Activated CD4-positive, CD25-positive, alpha-beta regulatory T cell treated with anti-CD3 and anti-CD28 coated beads, Interleukin-2, amount 50 U/mL, for 72 hours (primary cell): ENCODE results near the gene VPS35.

ENCODE experiments used
- DNase-seq: peaks from one replicate; pipeline ENCODE4 v3.0.0; 2021

The VPS35 gene

GRCh38 chr16:46688654-46689364 lies at the start of gene VPS35:
TSS of gene VPS35 (minus strand) at chr16:46689178. CDS start at chr16:46689133, 45 bp downstream.
- DNase-seq = peak; percentile 100

GRCh38 chr16:46737621-46738214 lies 48.7 kb upstream of the VPS35 start:
- no peak for DNase-seq

- no peak for DNase-seq
Observed at GRCh38 chr16:46736695-46737094, 47.7 kb upstream of the VPS35 start.

GRCh38 chr16:46733319-46733830 lies 44.4 kb upstream of the VPS35 start:
- no peak for DNase-seq

GRCh38 chr16:46732561-46732960 lies 43.6 kb upstream of the VPS35 start:
- DNase-seq = no peak

GRCh38 chr16:46731691-46732555 lies 42.9 kb upstream of the VPS35 start:
- no peak for DNase-seq

GRCh38 chr16:46730801-46731690 lies 42.1 kb upstream of the VPS35 start:
- no peak for DNase-seq

- DNase-seq = no peak
Observed at GRCh38 chr16:46730126-46730525, 41.1 kb upstream of the VPS35 start.

- DNase-seq = no peak
Observed at GRCh38 chr16:46729326-46729995, 40.5 kb upstream of the VPS35 start.

GRCh38 chr16:46728806-46729205 lies 39.8 kb upstream of the VPS35 start:
- DNase-seq = no peak

GRCh38 chr16:46727630-46728029 lies 38.7 kb upstream of the VPS35 start:
- no peak for DNase-seq

- no peak for DNase-seq
Observed at GRCh38 chr16:46727184-46727583, 38.2 kb upstream of the VPS35 start.

GRCh38 chr16:46721885-46722284 lies 32.9 kb upstream of the VPS35 start:
- DNase-seq = no peak

- no peak for DNase-seq
Observed at GRCh38 chr16:46720619-46721018, 31.6 kb upstream of the VPS35 start.

GRCh38 chr16:46719528-46719927 lies 30.6 kb upstream of the VPS35 start:
- DNase-seq = no peak

- no peak for DNase-seq
Observed at GRCh38 chr16:46718214-46718613, 29.2 kb upstream of the VPS35 start.

- no peak for DNase-seq
Observed at GRCh38 chr16:46717692-46718091, 28.7 kb upstream of the VPS35 start.

GRCh38 chr16:46715769-46716305 lies 26.9 kb upstream of the VPS35 start:
- no peak for DNase-seq

GRCh38 chr16:46714797-46715591 lies 26.0 kb upstream of the VPS35 start:
- DNase-seq = no peak

- no peak for DNase-seq
Observed at GRCh38 chr16:46713634-46714033, 24.7 kb upstream of the VPS35 start.

GRCh38 chr16:46712911-46713310 lies 23.9 kb upstream of the VPS35 start:
- no peak for DNase-seq
